SW480 (cell line): ENCODE results near the gene ACAP1.

Source experiments
- DNase-seq: peaks from one replicate; pipeline ENCODE4 v3.0.0-alpha.2; 2016; ENCODE audit warnings: low spot score

ACAP1 gene

GRCh38 chr17:7309628-7310027 lies 26.7 kb upstream of the ACAP1 start:
- DNase-seq, result no peak

GRCh38 chr17:7311110-7311705 lies 25.1 kb upstream of the ACAP1 start:
- no peak for DNase-seq

- no peak for DNase-seq
Observed at GRCh38 chr17:7312432-7313087, 23.8 kb upstream of the ACAP1 start.

- DNase-seq, result no peak
Observed at GRCh38 chr17:7313088-7313889, 23.0 kb upstream of the ACAP1 start.

GRCh38 chr17:7313890-7314718 lies 22.2 kb upstream of the ACAP1 start:
- no peak for DNase-seq

- peak; percentile 88 for DNase-seq
Observed at GRCh38 chr17:7314719-7315569, 21.4 kb upstream of the ACAP1 start, which contains the start of gene GPS2. Gene GPS2, minus strand, starts transcription at chr17:7315360. Its CDS starts 308 bp downstream, at chr17:7315052.

GRCh38 chr17:7315570-7316235 lies 20.6 kb upstream of the ACAP1 start:
- no peak for DNase-seq

GRCh38 chr17:7317161-7317803 lies 19.0 kb upstream of the ACAP1 start:
- no peak for DNase-seq

- DNase-seq, result no peak
Observed at GRCh38 chr17:7318121-7318860, 18.0 kb upstream of the ACAP1 start.

- no peak for DNase-seq
Observed at GRCh38 chr17:7321466-7321865, 14.9 kb upstream of the ACAP1 start.

- DNase-seq, result no peak
Observed at GRCh38 chr17:7322520-7323194, 13.7 kb upstream of the ACAP1 start.

- DNase-seq, result no peak
Observed at GRCh38 chr17:7323731-7324437, 12.4 kb upstream of the ACAP1 start.

- no peak for DNase-seq
Observed at GRCh38 chr17:7324438-7324779, 11.9 kb upstream of the ACAP1 start.

GRCh38 chr17:7325031-7325528 lies 11.2 kb upstream of the ACAP1 start:
- DNase-seq, result no peak

- no peak for DNase-seq
Observed at GRCh38 chr17:7326186-7326585, 10.1 kb upstream of the ACAP1 start.

GRCh38 chr17:7327056-7327455 lies 9.3 kb upstream of the ACAP1 start:
- DNase-seq, result no peak

GRCh38 chr17:7327501-7327900 lies 8.8 kb upstream of the ACAP1 start:
- no peak for DNase-seq

- DNase-seq, result no peak
Observed at GRCh38 chr17:7328009-7328408, 8.3 kb upstream of the ACAP1 start.
